ENCODE data around the gene PRKCE. TPM values are rescaled to one million over a fixed set of nuclear protein-coding genes. Genes with fewer than 3 reads are reported as not detected.

The PRKCE gene
- polyA plus RNA-seq, 4 donors, result 7.9 to 9.2 (median 8.5) TPM

DNA sequence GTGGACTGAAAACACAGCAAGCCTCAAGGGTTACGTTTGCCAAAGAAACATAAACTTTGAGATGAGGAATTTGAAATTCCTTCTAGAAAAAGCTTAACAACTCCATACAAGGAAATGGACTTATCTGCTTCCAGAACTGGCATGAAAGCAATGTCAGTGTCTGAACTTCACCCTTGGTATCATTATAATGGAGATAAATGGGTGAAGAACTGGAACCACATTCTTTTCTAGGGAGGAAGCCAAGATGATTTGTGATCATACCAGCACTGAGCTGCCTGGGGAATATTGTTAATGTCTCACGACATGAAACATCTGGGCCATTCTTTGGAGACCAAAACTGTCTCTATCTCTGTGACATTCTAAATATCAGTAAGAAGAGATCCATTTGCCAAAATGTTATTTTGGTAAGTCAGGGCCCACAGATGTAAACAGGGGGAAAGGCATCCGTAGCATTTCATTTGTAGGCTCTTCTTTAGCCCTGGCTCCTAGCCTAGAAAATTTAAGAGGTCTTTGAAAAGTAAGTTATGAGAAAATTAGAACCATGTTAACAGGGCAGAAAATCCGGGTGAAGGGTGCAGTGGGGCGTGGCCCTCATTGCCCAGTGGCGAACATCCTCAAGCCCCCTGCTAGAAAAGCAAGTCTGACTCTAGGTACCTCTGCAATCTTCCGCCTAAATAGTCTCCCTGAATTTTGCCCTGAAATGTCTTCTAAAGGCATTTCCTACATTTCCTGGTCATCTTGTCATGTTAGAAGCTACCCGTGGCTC lies 350.4 kb downstream of the PRKCE start:
- peak in 3 of 4 donors; percentile 52 to 59 (median 55) for DNase-seq (ENCODE audit: low read depth in 4 of 4, low spot score in 2 of 4)

DNA sequence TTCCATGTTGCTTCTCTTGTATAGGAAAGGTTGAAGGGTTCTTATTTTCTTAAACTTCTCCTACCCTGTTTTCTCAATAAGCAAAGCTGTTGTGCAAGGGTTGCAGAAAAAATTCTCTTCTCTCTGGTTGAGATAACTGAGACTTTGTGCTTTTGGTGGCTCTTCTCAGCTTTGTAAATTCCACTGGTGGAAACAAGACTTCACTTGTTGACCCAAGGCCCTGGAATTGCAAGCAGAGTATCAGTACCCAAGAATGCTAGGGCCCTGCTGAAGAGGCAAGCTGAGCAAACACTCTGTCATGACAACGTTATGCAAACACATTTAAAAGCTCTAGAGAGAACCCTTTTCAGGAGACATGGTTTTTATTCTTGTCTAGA lies 351.0 kb downstream of the PRKCE start:
- DNase-seq (ENCODE audit: low read depth in 4 of 4, low spot score in 2 of 4), result no peak

DNA sequence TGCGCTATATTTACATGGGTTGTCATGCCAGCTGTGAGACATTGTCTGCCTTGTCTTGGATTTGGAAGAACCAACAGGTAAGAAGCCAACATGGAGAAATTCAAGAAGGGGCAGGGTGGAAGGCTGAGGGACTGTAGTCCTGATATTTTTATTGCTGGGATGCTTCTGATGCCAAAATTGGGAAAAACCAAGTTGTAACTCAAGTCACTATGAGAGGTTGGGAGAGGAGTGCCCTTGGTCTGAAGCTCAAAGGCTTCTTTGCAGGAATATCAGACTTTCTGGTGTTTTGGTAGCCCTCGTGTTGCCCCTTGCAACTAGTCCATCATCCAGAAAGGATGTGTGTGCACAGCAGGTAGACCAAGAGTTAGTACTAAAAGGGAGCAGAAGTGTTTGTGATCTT lies 351.5 kb downstream of the PRKCE start:
- no peak for DNase-seq (ENCODE audit: low read depth in 4 of 4, low spot score in 2 of 4)

DNA sequence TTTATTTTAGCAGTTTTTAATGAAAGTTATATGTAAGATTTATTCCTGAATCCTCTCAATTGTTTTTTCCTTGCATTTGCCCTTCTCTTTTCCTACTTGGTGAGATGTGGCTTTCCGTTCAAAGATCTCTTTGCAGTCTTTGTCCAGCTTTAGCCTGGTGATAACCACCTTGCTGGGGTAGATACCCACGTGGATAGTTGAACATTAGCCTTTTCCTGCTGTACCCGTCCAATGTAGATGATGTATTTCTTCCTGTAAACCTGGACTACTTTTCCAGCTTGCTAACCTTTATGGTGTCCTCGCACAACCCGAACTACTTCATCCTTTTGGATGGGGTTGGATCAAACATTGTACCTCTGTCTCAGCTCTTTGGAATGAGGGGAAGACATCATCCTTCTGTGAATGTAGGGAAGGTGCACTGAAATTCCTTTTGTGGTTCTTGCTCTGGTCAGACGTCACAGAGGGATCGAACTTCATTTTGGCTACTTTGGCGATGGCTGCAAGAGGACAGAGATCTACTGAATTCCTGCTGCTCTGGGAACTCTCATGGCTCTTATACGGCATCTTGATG lies 352.5 kb downstream of the PRKCE start:
- DNase-seq (ENCODE audit: low read depth in 4 of 4, low spot score in 2 of 4), result no peak

DNA sequence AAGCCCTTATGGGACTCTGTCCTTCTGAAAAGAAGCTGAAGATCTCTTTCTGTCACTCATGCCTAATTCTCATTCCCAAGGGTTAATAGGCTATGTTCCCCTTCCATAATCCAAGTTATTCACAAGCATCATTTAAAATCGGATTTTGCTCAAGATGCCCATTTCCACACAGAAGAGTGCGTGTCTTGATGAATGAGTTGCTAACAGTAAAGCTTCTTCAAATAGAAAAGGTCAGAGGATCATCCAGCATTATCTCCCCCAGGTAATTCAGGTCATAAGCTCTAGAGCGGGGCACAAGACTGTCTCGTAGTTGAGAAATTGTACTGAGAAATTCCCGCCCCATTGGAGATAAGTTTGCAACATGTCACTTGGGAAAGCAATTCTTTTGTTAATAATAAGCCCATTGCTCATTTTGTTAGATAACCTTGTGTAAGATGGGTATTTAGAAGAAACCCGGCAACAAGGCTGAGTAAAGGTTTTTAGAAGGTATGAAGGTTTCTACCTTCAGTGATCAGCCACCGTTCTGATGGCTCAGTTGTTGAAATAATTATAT lies 355.1 kb downstream of the PRKCE start:
- DNase-seq (ENCODE audit: low read depth in 4 of 4, low spot score in 2 of 4), result no peak

DNA sequence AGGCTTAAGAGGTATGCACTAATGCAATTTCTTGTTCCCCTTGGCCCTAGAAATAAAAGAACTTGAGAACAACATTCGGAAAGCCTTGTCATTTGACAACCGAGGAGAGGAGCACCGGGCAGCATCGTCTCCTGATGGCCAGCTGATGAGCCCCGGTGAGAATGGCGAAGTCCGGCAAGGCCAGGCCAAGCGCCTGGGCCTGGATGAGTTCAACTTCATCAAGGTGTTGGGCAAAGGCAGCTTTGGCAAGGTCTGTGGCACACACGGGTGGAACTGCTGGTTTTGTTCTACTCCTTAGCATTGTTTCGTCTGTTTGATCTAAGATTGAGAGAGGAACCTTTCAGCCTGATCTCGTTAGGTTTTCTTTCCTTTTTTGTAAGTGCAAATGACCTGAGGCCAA lies 355.9 kb downstream of the PRKCE start:
- no peak for DNase-seq (ENCODE audit: low read depth in 4 of 4, low spot score in 2 of 4)

DNA sequence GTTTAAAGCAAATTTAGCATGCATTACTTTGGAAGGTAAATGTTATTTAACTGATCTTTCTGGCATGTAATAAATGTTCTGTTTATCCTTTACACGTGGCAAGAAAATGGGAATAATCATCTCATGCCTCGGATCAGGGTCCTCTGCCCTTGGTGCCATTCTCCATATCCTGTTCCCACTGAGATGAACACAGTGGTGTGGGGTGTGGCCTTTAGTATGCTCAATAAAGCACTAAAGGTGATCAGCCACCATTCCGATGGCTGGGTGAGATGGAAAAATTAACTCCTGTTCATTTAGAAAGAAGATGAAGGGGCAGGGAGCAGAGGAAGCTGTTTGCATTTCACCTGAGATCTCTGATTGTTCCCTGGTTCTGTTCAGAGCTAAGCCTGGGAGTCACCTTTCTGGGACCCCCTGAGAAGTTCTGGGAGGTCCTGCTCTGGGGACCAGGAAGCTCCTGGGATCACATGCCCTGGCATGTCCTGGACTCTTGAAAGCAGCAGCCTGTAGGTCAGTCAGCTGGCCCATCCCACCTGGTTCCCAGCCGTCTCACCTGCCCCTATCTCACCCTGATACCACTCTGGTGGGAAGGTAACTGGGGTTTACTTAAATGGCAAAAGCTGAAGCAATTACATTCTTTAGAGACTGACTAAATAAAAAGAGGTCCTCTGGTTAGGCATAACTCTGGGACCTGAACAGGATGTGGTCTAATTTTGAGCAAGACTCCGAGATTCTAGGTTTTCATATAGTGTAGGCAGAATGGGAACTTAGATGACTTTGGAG lies 356.8 kb downstream of the PRKCE start:
- no peak for DNase-seq (ENCODE audit: low read depth in 4 of 4, low spot score in 2 of 4)

DNA sequence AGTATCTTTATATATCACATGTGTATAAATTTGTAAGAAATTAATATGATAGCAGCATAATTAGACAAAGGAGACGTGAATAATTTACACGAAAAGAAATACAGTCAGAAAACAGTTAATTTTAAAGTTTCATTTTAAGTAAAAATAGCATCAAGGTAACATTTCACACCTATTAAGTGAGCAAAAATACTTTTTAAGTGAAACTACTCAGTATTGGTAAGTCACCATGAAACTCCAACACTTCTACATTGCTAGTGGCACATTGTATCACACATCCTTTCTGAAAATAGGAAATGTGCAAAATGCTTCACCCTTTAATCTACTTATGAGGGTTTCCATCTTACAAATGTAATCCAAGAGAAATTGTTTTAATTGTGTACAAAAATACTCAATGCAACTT lies 357.8 kb downstream of the PRKCE start:
- no peak for DNase-seq (ENCODE audit: low read depth in 4 of 4, low spot score in 2 of 4)

DNA sequence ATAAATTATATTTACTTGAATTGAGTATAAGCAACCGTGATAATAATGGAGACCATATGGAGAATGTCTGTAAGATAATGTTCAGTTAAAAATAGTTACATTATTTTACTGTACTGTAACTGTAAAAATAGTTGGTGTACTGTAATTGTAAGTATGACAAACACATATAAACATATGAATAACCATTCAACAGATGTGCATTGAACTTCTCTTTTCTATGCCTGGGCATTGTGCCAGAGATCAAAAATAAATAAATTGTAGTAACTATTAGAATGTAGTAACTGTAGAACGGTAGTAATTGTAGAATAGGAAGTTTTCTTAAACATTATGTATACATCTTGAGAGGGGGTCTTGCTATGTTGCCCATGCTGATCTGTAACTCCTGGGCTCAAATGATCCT lies 358.3 kb downstream of the PRKCE start:
- no peak for DNase-seq (ENCODE audit: low read depth in 4 of 4, low spot score in 2 of 4)

DNA sequence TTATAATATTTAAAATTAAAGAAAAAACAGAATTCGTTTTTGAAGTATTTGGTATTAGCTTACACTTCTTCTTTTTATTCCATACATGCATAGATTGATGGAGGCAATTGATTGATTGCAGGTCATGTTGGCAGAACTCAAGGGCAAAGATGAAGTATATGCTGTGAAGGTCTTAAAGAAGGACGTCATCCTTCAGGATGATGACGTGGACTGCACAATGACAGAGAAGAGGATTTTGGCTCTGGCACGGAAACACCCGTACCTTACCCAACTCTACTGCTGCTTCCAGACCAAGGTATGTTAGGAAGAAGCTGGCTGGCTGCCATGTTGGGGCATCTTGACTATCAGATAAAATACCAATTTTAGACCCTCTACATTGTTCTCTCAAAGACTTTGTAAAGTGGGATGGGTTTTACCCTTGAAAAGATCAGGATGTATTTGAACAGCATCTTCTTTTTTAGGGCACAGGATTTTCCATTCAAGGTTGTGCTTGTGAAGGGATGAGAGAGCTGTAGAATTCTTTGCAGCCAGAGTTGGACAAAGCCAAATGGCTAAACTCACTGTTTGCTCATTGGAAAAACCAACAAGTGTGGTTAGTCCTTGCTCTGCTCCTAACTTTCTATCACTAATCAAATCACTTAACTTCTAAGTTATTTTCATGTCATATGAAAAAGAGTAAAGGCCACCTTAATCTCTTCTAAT lies 358.9 kb downstream of the PRKCE start:
- DNase-seq (ENCODE audit: low read depth in 4 of 4, low spot score in 2 of 4), result no peak

DNA sequence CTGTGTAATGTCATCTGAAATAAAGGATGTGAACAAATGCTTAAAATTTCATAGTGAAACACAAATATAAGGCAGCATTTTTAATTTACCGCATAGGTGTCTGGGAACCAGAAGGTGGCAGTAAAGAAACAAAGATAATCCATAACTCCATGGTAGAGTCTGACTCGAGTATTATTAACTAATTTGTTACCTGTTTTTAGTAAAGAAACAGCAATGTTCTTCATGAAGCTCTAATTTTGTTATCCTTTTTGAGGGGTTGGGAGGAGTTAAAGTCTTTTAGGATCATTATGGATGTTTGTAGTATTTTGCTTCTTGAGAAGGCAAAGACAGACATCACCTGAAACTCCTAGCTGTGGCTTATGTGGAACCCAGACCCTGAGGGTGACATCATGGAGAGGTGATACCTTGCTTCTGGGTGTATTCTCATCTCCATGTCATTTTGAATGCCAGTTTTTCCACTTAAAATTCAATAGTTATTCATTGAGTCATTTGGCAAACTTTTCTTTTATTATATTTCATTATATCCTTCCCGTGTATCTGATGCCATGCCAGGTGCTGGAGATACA lies 359.5 kb downstream of the PRKCE start:
- no peak for DNase-seq (ENCODE audit: low read depth in 4 of 4, low spot score in 2 of 4)

DNA sequence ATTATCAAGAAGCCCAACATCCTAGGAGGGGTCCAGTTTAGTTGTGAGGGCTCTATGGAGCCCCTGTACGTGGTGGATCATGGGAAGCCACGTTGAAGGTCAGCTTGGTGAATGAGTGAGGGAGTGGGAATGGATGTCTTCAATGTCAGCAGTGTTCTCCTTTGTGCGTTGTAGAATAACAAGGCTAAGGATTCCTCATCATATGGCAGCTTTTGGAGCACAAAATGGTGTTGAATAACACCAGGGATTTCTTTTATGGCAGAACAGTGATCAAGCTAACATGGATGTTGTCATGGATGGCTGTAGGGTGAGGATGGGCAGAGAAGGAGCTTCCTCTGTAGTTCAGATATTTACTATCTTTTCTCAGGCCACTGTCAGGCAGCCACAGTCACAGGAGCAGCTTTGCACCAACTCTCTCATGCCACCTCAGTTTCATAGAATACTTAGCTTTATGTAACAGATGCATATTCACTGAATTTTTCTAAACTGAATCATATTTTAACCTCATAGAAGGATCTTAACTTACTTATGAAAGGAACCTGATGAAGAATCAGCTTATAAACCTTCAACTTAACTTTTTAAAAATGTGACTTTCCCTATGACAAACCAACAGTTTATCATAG lies 361.3 kb downstream of the PRKCE start:
- no peak for DNase-seq (ENCODE audit: low read depth in 4 of 4, low spot score in 2 of 4)

DNA sequence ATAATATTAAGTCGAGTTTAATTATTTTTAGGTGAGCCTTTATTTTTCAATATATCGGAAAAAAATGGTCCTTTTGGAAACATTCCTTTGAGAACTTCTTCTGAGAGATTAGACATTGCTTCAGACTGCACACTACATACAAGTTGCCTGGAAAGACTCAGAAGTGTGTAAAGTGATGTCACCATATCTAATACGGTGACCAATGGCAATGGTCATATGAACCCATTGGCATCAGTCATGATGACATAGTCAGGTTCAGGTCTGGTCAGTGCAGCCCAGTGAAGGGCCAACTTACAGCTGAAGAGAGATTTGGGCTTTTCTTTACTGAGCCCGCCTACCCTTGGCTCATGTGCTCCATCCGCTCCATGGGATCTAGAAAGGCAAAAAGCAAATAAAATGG lies 362.3 kb downstream of the PRKCE start:
- DNase-seq (ENCODE audit: low read depth in 4 of 4, low spot score in 2 of 4), result no peak

DNA sequence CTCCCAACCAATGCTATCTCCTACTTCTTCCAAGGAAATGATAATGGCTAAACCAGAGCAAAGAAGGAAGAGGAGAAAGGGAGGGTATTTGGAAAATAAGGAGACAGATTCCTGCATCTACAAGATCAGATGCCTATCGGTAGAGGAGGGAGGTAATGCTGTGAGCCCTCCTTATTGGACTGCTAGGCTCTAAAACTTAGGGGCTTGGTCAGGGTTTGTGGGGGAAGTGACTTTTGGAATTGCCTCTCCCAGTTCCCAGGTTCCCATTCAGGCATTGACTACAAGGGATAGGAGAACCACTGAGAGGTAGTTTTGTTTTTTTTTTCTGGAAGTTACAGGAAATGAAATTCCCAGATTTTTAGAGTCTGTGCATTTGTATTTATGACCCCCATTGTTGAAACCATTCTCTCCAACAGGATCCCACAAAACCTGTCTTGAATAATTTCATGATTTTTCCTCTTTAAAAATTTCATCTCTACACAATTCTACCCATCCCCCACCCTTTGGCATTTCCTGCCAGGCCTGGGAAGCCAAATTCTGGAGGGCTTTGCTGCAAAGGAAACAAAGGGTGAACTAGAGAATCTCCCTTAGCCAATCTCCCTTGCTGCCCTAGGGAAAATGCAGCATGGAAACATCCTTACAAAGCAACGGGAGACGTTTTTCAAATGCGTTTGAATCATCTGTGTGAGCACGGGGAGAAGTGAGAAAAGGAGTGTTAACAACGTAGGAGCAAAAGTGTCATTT lies 363.6 kb downstream of the PRKCE start:
- no peak for DNase-seq (ENCODE audit: low read depth in 4 of 4, low spot score in 2 of 4)

DNA sequence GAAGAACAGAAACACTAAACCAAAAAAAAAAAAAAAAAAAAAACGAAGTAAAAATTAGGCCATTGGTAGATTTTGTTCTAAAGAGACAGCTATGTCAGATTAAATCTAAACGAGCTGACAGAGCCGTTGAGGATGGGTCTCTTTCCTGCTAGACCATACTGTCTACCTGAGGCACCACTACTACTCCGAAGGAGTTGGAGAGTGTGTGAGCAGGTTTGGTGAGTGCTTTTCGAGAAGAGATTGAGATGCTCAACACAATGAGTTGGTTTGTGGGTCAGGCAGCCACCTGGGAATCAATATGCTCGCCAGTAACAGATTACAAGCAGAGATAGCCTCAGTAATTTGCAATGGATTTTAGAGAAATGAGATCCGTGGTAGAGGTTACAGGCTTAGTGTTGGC lies 364.2 kb downstream of the PRKCE start:
- no peak for DNase-seq (ENCODE audit: low read depth in 4 of 4, low spot score in 2 of 4)

DNA sequence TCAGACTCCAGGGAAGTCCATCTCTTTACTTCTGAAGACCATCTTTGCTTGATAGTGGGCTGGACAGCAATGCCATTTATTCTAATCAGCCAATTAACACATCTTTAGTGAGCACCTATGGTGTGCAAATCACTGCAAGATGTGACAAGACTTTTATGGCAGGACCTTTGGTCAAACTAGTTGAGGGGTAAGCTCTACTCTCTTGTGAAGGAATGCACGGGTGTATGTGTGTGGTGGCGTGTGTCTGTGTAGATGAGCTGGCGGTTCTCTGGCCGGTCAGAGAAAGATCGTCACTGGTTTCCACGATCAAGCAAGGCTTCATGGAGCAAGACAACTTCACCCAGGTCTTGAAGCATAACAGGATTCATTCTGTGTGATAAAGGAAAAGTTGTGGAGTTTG lies 364.6 kb downstream of the PRKCE start:
- DNase-seq (ENCODE audit: low read depth in 4 of 4, low spot score in 2 of 4), result no peak

DNA sequence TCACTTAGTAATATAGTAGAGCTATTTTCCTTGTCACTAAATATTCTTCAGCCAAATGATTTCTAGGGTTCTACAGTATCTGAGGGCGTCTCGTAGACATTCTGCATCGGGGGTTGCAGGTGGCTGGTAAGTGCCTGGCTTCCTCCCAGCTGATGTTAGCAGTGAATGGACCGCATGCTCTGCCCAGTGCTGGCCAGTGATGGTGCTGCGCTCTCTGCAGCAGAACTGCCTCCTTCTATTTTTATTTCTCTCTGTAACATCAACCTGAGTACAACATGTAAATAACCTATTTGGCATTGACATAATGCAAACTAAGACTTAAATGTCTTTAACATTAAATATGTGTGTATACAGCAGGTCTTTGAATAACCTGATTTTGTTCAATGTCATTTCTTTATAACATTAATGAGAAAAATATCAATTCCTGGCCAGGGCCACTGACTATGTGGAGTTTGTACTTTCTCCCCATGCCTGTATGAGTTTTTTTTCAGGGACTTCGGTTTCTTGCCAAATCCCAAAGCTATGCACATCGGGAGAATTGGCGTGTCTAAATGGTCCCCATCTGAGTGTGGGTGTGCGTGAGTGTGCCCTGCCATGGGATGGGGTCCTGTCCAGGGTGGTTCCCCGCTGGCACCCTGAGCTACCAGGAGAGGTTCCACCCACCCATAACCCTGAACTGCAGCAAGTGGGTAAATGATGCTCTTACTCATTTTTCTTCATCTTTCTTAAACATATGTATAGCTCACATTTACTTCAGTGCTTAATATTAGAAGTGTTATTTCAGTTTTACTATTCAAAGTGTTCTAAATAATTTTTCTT lies 367.5 kb downstream of the PRKCE start:
- no peak for DNase-seq (ENCODE audit: low read depth in 4 of 4, low spot score in 2 of 4)

DNA sequence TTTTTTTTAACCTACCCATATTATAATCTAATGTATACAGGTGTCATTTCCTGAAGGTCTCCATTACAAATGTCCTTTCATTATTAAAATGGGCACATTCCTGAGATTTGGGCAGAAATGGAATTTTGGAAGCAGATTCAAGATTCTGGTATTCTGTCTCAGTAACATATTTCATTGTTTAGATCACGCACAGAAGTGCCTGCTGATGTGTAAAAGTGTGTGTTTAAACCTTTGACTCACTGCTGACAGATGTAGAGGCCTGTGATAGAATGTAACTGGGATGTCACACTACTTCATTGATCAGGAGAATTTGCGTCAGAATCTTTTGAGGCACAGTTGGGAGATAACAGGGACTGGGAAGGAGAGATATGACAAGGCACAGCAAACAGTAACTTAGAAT lies 368.9 kb downstream of the PRKCE start:
- DNase-seq (ENCODE audit: low read depth in 4 of 4, low spot score in 2 of 4), result no peak

All from left renal cortex interstitium (tissue), 4 donors.